Lower leg skin (tissue), 4 donors: ENCODE data around the gene ALOXE3. TPM values are rescaled to one million over a fixed set of nuclear protein-coding genes. Genes with fewer than 3 reads are reported as not detected.

Experiments
- DNase-seq, 2 donors: peaks; one replicate each; pipeline ENCODE4 v3.0.0-alpha.2; 2019; ENCODE audit warnings: low spot score in 2 of 2
- H3K4me3 ChIP-seq: fragments of 200-600 bp; sonication (generic); 2 replicates; pipeline ENCODE4 v1.5.1; 2017; ENCODE audit warnings: mild to moderate bottlenecking, low read depth; ENCODE audit not compliant: poor library complexity, severe bottlenecking
- POLR2A ChIP-seq, 2 donors: fragments of 450-650 bp; IDR thresholded peaks; one replicate each; pipeline ENCODE4 v1.6.1; 2016 to 2017; ENCODE audit warnings: antibody characterized with exemption in 2 of 2, mild to moderate bottlenecking in 1 of 2, moderate library complexity in 1 of 2
- WGBS, 2 donors: methylation state at CpG; one replicate each; pipeline ENCODE4 v1.1.5; 2018; 5-methylcytosine and 5-hydroxymethylcytosine counted together
- intact Hi-C: fragments of 100-400 bp; cut with DNase I; formaldehyde crosslinking; loops from one replicate; pipeline ENCODE4 v1.15.0; 2023; ENCODE audit warnings: low total_unique reads
- total RNA-seq, 4 donors: library from RNA; depleted of rRNA; stranded (reverse); fragments of >200 nt; gene quantifications; one replicate each; pipeline ENCODE4 v1.1.0, GENCODE V29; 2016
- TF ChIP-seq, protein P1 (sequence below), 3 donors: fragments of 450-650 bp; IDR thresholded peaks; one replicate each; pipeline ENCODE4 v1.5.1; 2016; ENCODE audit warnings: antibody characterized with exemption in 3 of 3, mild to moderate bottlenecking in 3 of 3, moderate library complexity in 2 of 3

Gene ALOXE3
- total RNA-seq, 4 donors from 2014 or later, result 73.8 to 143 (median 88.2) TPM

DNA sequence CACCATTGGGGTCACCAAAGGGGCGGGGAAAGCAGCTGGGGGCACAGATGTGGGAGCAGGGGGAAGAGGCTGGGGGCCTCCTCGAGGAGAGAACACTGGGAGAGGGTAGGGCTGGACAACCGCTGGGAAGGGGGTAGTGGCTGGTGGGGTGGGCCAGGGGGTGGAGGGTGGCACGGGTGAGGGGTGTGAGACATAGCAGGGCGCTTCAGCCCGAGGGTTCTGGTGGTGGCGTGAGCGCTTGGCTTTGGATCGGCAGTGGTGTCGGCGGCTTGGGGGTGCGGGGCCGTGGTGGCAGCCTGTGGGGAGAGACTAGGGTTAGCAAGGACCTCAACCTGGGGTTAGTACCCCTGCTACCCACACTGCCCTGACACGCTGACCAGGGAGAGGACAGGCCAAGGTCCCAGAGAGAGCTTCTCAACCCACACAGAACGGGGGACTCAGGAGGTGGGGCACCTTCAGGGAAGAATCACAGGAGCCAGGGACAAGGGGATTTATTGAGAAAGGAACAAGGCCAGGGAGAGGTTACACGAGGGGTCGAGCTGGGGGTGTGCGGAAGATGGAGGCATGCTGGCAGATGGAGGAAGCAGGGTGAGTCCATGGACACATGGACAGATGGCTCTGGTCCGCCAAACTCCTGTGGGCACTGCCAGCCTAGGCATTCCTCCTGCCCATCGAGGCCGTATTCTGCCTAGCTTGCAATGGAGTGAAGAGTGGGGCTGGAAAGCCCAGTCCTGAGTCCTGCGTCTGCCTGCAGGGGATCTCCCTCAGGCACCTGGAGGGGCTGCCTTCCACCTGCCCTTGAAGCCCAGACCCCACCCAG is 25.5 kb upstream of the ALOXE3 start:
- TF ChIP-seq POLR2A (IDR thresholded peaks at IDR 0.05), result no peak
- TF ChIP-seq, protein P1, sequence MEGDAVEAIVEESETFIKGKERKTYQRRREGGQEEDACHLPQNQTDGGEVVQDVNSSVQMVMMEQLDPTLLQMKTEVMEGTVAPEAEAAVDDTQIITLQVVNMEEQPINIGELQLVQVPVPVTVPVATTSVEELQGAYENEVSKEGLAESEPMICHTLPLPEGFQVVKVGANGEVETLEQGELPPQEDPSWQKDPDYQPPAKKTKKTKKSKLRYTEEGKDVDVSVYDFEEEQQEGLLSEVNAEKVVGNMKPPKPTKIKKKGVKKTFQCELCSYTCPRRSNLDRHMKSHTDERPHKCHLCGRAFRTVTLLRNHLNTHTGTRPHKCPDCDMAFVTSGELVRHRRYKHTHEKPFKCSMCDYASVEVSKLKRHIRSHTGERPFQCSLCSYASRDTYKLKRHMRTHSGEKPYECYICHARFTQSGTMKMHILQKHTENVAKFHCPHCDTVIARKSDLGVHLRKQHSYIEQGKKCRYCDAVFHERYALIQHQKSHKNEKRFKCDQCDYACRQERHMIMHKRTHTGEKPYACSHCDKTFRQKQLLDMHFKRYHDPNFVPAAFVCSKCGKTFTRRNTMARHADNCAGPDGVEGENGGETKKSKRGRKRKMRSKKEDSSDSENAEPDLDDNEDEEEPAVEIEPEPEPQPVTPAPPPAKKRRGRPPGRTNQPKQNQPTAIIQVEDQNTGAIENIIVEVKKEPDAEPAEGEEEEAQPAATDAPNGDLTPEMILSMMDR (IDR thresholded peaks at IDR 0.05), result no peak
- WGBS, 2 donors, result 85 to 86% methylated on average over 22 of the region's 22 CpGs
- DNase-seq, result peak in 1 of 2 donors; percentile 32
- intact Hi-C loops, result no loop called here
- H3K4me3 ChIP-seq, result no peak overlapping the region

DNA sequence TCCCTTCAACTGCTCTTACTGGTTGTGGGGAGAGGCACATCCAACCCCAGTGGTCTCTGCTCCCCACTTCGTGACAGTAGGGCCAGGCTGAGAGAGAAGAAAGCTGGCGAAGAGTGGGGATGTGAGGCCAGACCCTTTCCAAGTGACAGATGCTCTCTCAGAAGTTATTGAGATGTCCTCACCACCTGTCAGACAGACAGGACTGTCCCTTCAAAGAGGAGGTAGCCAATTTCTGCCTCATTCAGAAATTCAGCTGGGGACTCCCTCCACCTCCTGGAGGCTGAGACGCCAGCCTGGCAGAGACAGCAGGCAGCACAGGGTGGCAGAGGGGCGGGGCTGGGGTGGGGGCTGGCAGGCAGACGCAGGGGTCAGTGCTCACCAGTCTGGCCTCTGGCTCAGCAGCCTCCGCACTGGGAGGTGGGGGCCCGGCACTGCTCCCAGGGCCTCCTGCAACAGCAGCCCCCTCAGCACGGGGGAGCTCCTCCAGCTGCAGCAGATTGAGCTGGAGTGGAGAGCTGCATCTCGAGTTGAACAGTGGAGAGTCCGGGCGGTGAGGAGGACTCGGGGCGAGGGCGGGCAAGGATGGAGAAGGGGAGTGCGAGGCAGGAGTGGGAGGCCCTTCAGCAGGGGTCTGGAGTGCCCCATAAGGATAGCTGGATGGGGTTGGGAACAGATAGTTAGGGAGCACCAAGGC is 24.7 kb upstream of the ALOXE3 start:
- no peak for DNase-seq
- H3K4me3 ChIP-seq, result no peak overlapping the region
- 86 to 88% methylated on average over 14 to 15 of the region's 15 CpGs for WGBS, 2 donors
- intact Hi-C loops, result no loop called here
- no peak for TF ChIP-seq POLR2A (IDR thresholded peaks at IDR 0.05)
- TF ChIP-seq, protein P1 (IDR thresholded peaks at IDR 0.05), result no peak

DNA sequence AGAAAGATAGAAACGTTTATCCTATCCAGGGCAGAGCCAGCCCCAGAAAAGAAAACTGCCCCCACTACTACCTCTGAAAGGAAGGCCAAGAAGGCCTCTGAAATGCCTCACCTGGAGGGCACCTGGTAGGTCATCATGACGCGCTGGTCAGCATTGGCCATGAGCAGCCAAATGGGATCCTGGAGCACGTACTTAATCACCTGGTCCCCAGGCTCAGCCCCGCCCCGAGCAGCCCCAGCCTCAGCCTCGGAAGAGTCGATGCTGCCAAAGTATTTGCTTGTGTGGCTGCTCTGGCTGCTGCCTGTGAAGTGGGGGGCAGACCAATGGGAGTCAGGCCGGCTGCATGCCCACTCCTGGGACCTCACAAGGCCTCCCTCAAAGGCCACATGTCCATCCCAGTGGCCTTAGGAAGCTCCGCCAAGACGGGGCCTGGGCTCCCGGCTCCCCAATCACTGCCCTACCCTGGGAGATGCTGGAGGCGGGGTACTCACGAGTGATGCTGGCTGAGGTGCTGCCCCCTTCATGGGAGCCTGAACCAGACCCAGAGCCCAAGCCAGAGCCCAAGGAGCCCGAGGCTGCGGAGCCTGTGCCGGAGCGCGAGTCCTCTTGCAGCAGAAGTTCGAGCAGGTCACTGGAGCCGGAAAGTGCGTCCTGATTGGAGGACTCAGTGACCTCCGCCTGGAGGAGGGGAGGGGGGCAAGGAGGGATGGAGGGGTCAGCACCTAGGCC is 24.0 kb upstream of the ALOXE3 start:
- TF ChIP-seq, protein P1 (IDR thresholded peaks at IDR 0.05), result no peak
- TF ChIP-seq POLR2A (IDR thresholded peaks at IDR 0.05), result no peak
- DNase-seq, result peak; percentile 32 to 87
- H3K4me3 ChIP-seq, result no peak overlapping the region
- intact Hi-C loops, result no loop called here
- WGBS, 2 donors, result 86% methylated on average over 18 to 23 of the region's 23 CpGs

DNA sequence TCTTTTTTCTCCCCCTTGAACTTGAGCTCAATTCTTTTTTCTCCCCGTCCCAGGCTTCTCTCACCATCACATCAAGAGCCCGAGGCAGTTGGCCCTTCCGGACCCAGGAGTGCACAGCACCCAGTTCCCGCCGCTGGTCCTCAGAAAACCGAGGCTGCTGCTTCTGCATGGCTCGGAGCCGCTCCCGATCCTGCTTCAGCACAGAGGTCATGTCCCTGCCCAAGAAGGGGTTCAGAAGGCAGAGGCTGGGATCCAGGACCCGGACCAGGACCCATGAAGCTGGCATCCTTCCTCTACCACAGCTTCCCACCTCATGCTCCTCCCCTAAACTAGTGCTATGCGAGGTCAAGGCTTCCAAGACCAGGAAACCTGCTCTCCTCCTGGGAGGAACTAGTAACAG is 23.4 kb upstream of the ALOXE3 start:
- intact Hi-C loops, result no loop called here
- no peak overlapping the region for H3K4me3 ChIP-seq
- no peak for DNase-seq
- TF ChIP-seq, protein P1 (IDR thresholded peaks at IDR 0.05), result no peak
- TF ChIP-seq POLR2A (IDR thresholded peaks at IDR 0.05), result no peak
- 83 to 87% methylated on average over 11 of the region's 11 CpGs for WGBS, 2 donors

DNA sequence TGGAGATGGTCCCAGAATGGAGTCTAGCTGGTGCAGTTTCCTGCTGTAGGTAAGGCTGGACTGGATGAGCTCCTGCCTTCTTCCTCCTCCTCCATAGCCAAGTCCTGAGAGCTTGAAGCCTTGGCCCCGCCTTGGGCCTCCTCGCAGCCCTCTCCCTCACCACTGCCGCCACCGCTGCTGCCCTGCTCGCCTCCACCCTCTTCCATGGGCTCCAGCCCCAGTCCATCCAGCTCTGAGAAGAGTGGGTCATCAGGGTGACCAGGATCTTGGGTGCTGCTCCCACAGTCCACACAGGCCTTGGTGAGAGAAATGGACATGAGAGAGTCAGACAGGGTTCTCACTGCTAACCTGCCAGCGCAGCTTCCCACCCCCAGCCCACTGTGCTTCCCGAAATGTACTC is 22.7 kb upstream of the ALOXE3 start:
- 93 to 94% methylated on average over 7 of the region's 7 CpGs for WGBS, 2 donors
- TF ChIP-seq POLR2A (IDR thresholded peaks at IDR 0.05), result no peak
- TF ChIP-seq, protein P1 (IDR thresholded peaks at IDR 0.05), result no peak
- intact Hi-C loops, result no loop called here
- no peak overlapping the region for H3K4me3 ChIP-seq
- peak in 1 of 2 donors; percentile 32 for DNase-seq
